Stimulated activated CD8-positive, alpha-beta memory T cell treated with anti-CD3 and anti-CD28 coated beads, Interleukin-7, amount 100 ng/mL, for 48 hours (primary cell): ENCODE measurements around the gene TMEM255A.

Source experiments
- DNase-seq, 2 donors: peaks; one replicate each; pipeline ENCODE4 v3.0.0-alpha.2; 2020; ENCODE audit warnings: low read depth in 1 of 2; ENCODE audit errors: extremely low read depth in 1 of 2

Gene TMEM255A

GRCh38 chrX:120213438-120214265 lies 97.6 kb downstream of the TMEM255A start:
- peak; percentile 2 to 10 for DNase-seq
